ENCODE results near the gene DDX46. TPM values are rescaled to one million over a fixed set of nuclear protein-coding genes. Genes with fewer than 3 reads are reported as not detected.
A peak's percentile ranks its signal among the peaks of the same experiment; 100 is the strongest.

Gene DDX46
- total and polyA plus RNA-seq, 2 of the 8 experiments (the other 6 are each of a cell fraction or from before 2014, with no cell fraction given) = 22.6 to 110 TPM

GRCh38 chr5:134873987-134874830 lies 115.6 kb downstream of the DDX46 start, which contains the start of gene TXNDC15 (continued):
- no peak for TF ChIP-seq CHD7 (IDR thresholded peaks at IDR 0.05; ENCODE audit: insufficient replicate concordance, low read length)
- no peak for TF ChIP-seq BCL11A (IDR thresholded peaks at IDR 0.05; ENCODE audit: low read depth in 2 of 2, low read length in 2 of 2)
- peak; percentile 21; the same call in 1 of the 2 replicates for TF ChIP-seq TEAD4 (IDR thresholded peaks at IDR 0.05; ENCODE audit: low read depth, low read length)
- TF ChIP-seq USF2 (IDR thresholded peaks at IDR 0.05; ENCODE audit: low read length) = no peak
- 0 out of 2 replicates have a peak, but pooled peaks have one; percentile 55 for TF ChIP-seq TCF12 (IDR thresholded peaks at IDR 0.05; ENCODE audit: low read depth, low read length)
- TF ChIP-seq TBP (IDR thresholded peaks at IDR 0.05; ENCODE audit: low read depth, low read length) = peak; percentile 90
- TF ChIP-seq SIN3A (conservative IDR thresholded peaks at IDR 0.05 in 1 of 2, IDR thresholded peaks at IDR 0.05 in 1 of 2; ENCODE audit: low read depth in 1 of 2, low read length in 2 of 2) = peak in 1 of 2 experiments; percentile 47; a peak in 1 of 4 replicates
- peak; percentile 71 for TF ChIP-seq ASH2L (IDR thresholded peaks at IDR 0.05; ENCODE audit: low read length)
